ENCODE results near the gene KANTR.

The KANTR gene, protein sequence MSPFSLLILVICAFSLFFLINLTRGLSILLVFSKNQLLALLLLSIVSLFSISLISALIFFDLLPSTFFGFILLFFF

GRCh38 chrX:53093748-53094581 is at the start of gene KANTR:
Gene KANTR (plus strand): TSS chrX:53094142. CDS start chrX:53124273, 30,131 bp downstream.
- peak; percentile 90 for DNase-seq

DNA sequence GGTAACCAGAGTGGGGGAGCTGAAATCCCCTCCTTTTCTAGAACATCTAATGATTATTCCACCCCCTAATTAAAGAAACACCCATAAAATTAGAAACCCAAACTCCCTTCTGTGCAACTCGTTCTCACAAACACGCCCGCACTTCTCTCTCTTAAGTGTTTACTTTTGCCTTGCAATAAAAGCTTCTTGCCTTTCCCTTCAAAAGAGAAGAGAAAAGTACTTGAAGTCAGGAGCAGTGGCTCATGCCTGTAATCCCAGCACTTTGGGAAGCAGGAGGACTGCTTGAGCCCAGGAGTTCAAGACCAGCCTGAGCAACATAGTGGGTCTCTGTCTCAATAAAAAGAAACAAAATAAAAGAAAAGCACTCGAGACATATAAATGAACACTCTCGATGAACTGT is 48.9 kb upstream of the KANTR start:
- DNase-seq = no peak

GRCh38 chrX:53047228-53047627 is 46.7 kb upstream of the KANTR start:
- DNase-seq = no peak

- no peak for DNase-seq
These were observed 45.5 kb upstream of the KANTR start, which contains the start of gene GPR173 for GRCh38 chrX:53048169-53049126. Gene GPR173 (plus strand): TSS chrX:53048789. CDS start chrX:53076622, 27,833 bp downstream.

GRCh38 chrX:53049127-53049517 is 44.8 kb upstream of the KANTR start:
- no peak for DNase-seq

GRCh38 chrX:53050841-53051240 is 43.1 kb upstream of the KANTR start:
- no peak for DNase-seq

DNA sequence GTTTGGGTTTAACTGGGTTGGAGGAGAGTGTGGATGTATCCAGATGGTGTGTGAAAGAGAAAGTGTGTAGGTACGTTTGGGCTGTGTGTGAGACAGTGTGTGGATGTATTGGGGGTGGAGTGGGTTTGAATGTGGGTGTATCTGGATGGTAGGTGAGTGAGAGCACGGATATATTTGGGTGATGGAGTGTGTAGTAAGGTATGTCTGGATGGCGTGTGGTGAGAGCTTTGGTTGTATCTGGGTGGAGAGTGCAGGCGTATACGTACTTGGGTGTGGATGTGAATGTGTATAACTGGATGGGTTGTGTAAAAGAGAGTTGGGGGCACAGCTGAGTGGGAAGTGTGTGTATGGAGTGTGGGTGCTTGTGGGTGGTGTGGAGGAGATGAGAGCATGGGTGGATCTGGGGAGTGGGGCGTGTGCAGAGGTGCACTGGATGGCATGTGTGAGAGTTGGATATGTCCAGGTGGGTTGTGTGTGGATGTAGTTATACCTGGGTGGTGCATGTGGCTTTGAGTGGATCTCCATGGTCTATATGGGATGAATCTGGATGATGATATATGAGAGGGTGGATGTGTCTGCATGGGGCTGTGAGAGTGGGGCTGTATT is 38.6 kb upstream of the KANTR start:
- DNase-seq = no peak

DNA sequence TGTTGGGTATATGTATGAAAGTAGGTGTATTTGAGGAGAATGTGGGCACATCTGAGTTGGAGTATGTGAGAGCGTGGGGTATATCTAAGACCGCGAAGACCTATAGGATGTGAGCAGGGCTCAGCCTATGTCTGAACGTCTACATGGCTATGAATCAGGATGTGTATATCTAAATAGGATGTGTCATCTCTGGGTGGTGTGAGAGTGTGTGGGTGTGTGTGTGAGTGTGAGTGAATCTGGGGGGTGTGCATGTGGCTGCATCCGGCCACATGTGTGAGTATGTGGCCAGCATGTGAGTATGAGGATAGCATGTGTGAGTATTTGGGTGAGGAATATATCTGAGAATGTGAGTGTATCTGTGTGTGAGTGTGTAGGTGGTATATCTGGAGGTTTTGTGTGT is 37.6 kb upstream of the KANTR start:
- no peak for DNase-seq

- DNase-seq = no peak
These were observed 28.8 kb upstream of the KANTR start for GRCh38 chrX:53065104-53065503.

DNA sequence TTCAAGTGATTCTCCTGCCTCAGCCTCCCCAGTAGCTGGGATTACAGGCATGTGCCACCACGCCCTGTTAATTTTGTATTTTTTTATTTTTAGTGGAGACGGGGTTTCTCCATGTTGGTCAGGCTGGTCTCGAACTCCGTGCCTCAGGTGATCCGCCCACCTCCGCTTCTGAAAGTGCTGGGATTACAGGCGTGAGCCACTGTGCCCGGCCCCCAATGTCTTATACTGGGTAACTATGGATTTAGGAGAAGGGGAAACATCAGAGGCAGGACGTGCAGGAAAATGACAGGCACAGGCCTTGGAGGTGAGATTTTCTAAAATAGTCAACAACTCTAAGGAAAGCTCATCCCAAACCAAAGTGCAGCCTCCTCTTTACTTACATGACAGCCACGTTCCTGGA is 22.9 kb upstream of the KANTR start:
- DNase-seq = no peak

DNA sequence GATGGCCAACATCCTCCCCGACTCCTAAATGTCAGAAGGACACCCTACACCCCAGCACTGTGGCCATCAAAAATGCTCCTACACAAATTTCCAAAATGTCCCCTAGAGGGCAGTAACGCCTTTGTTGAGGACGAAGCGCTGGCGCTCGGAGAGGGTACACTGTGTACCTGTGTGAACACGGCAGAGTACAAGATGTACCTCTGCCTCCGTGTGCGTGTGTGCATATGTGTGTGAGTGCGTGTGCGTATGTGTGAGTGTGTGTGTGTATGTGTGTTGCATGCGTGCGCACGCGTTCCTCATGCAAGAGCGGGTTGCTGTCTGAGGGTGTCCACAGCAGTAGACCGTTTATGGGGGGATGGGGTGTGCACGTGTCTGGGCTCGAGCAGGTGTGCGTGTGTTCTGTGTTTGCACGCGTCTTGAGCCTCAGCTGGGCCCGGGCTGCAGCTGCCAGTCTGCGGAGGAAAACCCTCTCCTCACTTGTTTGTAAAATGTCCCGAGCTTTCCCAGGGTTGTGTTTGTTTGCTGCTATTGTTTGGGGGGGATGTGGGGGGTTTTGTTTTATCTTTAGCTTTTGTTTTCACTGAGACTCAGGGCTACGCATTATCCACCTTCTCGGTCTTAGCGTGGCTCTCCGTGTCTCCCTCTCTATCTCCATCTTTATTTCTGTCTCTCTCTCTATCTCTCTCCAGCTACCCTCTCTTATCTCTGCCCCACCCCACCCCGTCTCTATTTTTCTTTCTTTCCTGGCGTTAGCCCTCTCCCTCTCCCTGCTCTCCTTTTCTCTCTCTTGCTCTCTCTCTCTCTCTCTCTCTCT is 22.1 kb upstream of the KANTR start:
- peak; percentile 86 for DNase-seq

DNA sequence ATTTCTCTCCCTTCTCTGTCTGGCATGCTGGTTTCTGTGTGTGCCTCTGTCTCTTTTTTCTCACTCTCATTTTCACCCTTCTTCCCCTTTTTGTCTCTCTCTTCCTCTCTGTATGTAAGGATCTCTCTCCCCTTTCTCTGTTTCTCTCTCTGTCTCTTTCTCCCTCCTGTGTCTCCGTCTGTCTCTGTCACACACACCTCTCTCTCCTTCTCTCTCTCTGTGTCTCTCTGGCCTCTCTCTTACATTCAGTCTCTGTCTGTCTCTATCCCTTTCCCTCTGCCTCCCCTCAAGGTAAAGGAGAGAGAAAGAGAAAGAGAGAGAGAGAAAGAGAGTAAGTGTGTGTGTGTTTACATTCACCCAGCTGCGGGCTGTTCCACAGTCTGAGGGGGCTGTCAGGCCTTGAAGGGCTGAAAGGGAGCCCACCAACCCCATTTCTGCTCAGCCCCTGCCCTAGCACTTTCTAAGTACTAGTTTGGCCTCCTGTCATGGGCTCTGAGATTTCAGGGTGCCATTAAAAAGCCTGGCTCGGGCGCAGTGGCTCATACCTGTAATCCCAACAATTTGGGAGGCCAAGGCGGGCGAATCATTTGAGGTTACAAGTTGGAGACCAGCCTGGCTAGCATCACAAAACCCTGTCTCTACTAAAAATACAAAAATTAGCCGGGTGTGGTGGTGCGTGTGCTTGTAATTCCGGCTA is 21.4 kb upstream of the KANTR start:
- DNase-seq = no peak

DNA sequence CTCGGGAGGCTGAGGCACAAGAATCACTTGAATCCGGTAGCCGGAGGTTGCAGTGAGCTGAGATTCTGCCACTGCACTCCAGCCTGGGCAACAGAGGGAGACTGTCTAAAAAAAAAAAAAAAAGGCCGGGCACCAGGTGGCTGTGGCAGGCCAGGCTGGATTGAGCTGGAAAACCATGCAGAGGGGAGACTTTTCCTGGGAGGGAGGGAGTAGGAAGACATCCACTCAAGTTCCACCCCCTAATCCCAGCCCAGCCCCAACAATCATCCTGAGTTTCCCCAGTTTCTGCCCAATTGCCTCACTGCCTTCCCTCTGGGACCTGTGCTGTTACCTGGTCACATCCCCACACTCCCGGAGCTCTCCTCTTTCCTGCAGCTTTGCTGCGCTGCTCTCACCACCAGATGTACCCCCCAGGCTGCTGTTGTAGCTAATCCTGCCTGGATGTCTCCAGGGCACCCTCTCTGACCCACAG is 20.8 kb upstream of the KANTR start:
- DNase-seq = no peak

- DNase-seq = no peak
These were observed 18.9 kb upstream of the KANTR start for GRCh38 chrX:53075011-53075410.

- DNase-seq = no peak
These were observed 17.3 kb upstream of the KANTR start for GRCh38 chrX:53076671-53077070.

DNA sequence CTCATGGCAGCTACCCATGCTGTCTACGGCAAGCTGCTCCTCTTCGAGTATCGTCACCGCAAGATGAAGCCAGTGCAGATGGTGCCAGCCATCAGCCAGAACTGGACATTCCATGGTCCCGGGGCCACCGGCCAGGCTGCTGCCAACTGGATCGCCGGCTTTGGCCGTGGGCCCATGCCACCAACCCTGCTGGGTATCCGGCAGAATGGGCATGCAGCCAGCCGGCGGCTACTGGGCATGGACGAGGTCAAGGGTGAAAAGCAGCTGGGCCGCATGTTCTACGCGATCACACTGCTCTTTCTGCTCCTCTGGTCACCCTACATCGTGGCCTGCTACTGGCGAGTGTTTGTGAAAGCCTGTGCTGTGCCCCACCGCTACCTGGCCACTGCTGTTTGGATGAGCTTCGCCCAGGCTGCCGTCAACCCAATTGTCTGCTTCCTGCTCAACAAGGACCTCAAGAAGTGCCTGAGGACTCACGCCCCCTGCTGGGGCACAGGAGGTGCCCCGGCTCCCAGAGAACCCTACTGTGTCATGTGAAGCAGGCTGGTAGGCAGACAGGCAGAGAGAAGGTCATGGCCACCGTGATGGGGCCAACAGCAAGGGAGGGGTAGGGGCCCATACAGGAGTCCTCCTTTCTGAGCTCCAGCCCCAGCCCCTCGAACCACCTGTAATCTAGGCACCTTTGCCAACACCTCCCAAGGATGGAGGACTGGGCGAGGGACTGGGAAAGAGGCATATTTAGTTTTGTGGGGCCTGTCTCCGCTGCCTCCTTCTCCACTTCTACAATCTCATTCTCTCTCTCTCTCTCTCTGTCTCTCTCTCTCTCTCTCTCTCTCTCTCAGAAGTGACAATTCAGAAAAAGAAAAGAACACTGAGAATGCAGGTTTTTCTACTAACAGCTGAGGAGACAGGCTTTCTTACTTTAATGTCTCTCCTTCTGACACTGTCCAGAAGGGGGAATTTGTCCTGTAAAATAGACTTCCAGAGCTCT is 16.4 kb upstream of the KANTR start:
- DNase-seq = peak; percentile 28

GRCh38 chrX:53078943-53079342 is 15.0 kb upstream of the KANTR start:
- DNase-seq = no peak

DNA sequence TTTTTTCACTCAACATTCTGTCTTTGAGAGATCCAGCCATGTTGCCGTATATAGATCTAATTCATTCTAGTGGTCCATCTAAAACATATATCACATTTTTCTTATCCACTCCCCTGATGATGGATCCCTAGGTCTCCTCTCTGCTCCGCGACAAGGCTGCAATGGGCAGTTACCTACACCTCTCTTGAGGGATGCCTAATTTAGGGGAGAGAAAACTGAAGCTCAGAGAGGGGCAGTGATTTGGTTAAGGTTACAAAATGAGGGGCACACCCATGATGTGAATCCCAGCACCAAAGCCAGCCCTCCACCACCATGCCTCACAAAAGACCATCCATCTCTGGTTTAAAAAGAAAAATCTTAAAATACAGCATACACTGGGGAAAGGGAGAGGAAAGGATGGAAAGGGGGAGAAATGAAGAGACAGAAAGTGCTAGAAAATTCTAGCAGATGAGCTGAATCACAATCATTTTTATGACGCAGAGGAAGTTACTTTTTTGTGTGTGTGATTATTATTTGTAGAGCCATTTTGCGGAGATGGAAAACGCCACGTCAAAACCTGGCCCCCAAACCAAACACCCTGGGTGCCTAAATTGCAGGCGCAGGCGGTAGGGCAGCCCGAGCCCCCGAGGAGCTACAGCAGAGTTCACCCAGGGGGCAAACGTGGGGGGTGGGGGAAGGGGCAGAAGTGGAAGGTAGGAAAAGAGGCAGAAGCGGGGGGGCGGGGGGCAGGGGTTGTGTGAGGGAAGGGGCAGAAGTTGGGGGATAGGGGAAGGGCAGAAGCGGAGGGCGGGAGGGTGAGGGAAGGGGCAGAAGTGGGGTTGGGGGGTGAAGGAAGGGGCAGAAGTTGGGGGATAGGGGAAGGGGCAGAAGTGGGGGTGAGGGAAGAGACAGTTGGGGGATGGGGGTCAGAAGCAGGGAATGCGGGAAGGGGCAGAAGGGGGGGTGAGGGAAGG is 13.0 kb upstream of the KANTR start:
- DNase-seq = peak; percentile 51
